WI38 (cell line): ENCODE data around the gene DPY30.
"Not testable (repeated sequence)": the region's sequence is repeated elsewhere in the genome, so short reads cannot be mapped to it uniquely, and the experiment has no call there.

Experiments
- H3K4me3 ChIP-seq: 2 replicates; pipeline ENCODE4 v1.5.1; 2011; ENCODE audit warnings: low read depth, mild to moderate bottlenecking, control low read depth, low read length
- CTCF ChIP-seq: IDR thresholded peaks from 2 replicates; pipeline ENCODE4 v1.5.1; 2012; ENCODE audit warnings: low read depth, mild to moderate bottlenecking, control low read depth, low read length

DPY30 gene

GRCh38 chr2:32061973-32062861 lies 22.6 kb upstream of the DPY30 start:
- TF ChIP-seq CTCF = no peak
- H3K4me3 ChIP-seq = peak overlapping the region; percentile 82

- no peak overlapping the region for H3K4me3 ChIP-seq
- TF ChIP-seq CTCF = no peak
Observed at GRCh38 chr2:32061430-32061829, 21.8 kb upstream of the DPY30 start.

DNA sequence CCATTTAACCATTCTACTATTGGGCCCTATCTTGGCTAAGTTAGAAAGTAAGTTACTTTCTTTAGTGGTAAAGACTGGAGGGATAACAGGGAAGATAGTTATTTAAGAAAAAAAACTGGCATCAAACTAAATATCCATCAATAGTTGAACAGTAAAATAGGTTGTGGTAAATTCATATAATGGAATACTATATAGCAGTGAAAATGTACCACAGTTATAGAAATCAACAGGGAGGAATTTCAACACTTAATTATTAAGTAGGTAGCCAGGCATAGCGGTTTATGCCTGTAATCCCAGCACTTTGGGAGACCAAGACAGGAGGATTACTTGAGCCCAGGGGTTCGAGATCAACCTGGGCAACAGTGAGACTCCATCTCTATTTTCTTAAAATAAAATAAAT lies 20.7 kb upstream of the DPY30 start:
- H3K4me3 ChIP-seq = no peak overlapping the region
- no peak for TF ChIP-seq CTCF

GRCh38 chr2:32058130-32058529 lies 18.5 kb upstream of the DPY30 start:
- no peak overlapping the region for H3K4me3 ChIP-seq
- no peak for TF ChIP-seq CTCF

GRCh38 chr2:32054583-32054982 lies 15.0 kb upstream of the DPY30 start:
- not testable (repeated sequence) for H3K4me3 ChIP-seq

GRCh38 chr2:32051836-32052439 lies 12.3 kb upstream of the DPY30 start:
- H3K4me3 ChIP-seq = no peak overlapping the region
- no peak for TF ChIP-seq CTCF

- no peak for TF ChIP-seq CTCF
Observed at GRCh38 chr2:32043561-32043960, 4.0 kb upstream of the DPY30 start.

DNA sequence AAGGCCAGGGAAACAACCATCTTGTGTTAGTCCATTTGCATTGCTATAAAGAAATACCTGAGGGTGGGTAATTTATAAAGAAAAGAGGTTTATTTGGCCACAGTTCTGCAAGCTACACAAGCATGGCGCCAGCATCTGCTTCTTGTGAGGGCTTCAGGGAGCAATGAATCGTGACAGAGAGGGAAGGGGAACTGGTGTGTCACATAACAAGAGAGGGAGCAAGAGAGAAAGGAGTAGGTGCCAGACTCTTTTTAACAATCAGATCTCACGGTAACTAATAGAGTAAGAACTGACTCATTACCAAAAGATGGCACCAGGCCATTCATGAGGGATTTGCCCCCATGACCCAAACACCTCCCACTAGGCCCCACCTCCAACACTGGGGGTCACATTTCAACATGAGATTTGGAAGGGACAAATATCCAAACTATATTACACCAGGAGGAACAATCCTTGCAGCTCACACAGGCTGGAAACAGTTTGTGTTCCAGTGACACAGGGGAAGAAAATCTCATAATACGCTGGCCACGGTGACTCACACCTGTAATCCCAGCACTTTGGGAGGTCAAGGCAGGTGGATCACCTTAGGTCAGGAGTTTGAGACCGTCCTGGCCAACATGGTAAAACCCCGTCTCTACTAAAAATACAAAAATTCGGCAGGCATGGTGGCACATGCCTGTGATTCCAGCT lies 5.3 kb downstream of the DPY30 start:
- H3K4me3 ChIP-seq = not testable (repeated sequence)

More at GRCh38 chr2:32043561-32043960, 4.0 kb upstream of the DPY30 start:
- no peak overlapping the region for H3K4me3 ChIP-seq

GRCh38 chr2:32018789-32019482 lies 20.7 kb downstream of the DPY30 start:
- not testable (repeated sequence) for H3K4me3 ChIP-seq
